Measurements from ENCODE around the gene NKX6-2.

Gene NKX6-2

DNA sequence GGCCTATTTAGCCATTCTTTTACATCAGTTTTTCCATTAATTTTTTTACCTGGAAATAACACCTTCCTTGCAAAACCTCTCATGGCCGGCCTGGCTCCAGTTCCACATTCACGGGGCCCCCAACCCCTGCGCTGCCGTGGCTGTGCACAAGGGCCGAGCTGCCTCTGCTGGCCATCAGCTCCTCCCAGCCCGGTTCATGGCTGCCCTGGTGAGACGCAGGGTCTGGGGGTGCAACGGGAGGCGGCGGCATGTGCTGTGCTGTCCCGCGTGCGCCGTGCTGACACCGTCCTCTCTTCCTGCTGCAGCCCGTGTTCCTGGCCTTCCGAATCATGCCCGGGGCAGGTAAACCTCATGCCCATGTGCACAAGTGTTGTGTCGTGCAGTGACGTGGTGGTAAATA is 4.4 kb downstream of the NKX6-2 start:
- DNase-seq (ENCODE audit: extremely low spot score): no peak
- ChIA-PET POLR2A (no interaction called here), CTCF (no interaction called here)
- TF ChIP-seq SP1 (IDR thresholded peaks at IDR 0.05) (no peak), L3MBTL2 (conservative IDR thresholded peaks at IDR 0.05) (no peak), BHLHE40 (IDR thresholded peaks at IDR 0.05; ENCODE audit: borderline replicate concordance) (no peak), ARNT (IDR thresholded peaks at IDR 0.05) (no peak), NFRKB (IDR thresholded peaks at IDR 0.05) (no peak), CTBP1 (IDR thresholded peaks at IDR 0.05; ENCODE audit: borderline replicate concordance) (no peak), ZNF384 (IDR thresholded peaks at IDR 0.05) (no peak), LEF1 (IDR thresholded peaks at IDR 0.05; ENCODE audit: borderline replicate concordance) (no peak), FOXM1 (IDR thresholded peaks at IDR 0.05; ENCODE audit: borderline replicate concordance) (no peak), HDGF (IDR thresholded peaks at IDR 0.05; ENCODE audit: borderline replicate concordance) (no peak), FOXK2 (IDR thresholded peaks at IDR 0.05) (no peak), TARDBP (IDR thresholded peaks at IDR 0.05) (no peak), ELF4 (IDR thresholded peaks at IDR 0.05) (no peak), SUZ12 (IDR thresholded peaks at IDR 0.05) (no peak), FOXA1 (IDR thresholded peaks at IDR 0.05) (no peak)
- TF ChIP-seq, protein P1, sequence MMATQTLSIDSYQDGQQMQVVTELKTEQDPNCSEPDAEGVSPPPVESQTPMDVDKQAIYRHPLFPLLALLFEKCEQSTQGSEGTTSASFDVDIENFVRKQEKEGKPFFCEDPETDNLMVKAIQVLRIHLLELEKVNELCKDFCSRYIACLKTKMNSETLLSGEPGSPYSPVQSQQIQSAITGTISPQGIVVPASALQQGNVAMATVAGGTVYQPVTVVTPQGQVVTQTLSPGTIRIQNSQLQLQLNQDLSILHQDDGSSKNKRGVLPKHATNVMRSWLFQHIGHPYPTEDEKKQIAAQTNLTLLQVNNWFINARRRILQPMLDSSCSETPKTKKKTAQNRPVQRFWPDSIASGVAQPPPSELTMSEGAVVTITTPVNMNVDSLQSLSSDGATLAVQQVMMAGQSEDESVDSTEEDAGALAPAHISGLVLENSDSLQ (IDR thresholded peaks at IDR 0.05): no peak

GRCh38 chr10:132780356-132780755 is 5.6 kb downstream of the NKX6-2 start:
- CTCF ChIA-PET: no interaction called here
- DNase-seq (ENCODE audit: extremely low spot score): no peak
- TF ChIP-seq SP1 (IDR thresholded peaks at IDR 0.05) (no peak), L3MBTL2 (conservative IDR thresholded peaks at IDR 0.05) (no peak), FOXK2 (IDR thresholded peaks at IDR 0.05) (no peak), LEF1 (IDR thresholded peaks at IDR 0.05; ENCODE audit: borderline replicate concordance) (no peak), CTBP1 (IDR thresholded peaks at IDR 0.05; ENCODE audit: borderline replicate concordance) (no peak), BHLHE40 (IDR thresholded peaks at IDR 0.05; ENCODE audit: borderline replicate concordance) (no peak), NFRKB (IDR thresholded peaks at IDR 0.05) (no peak), ZNF384 (IDR thresholded peaks at IDR 0.05) (no peak), ELF4 (IDR thresholded peaks at IDR 0.05) (no peak), ARNT (IDR thresholded peaks at IDR 0.05) (no peak)
- TF ChIP-seq, protein P1 (IDR thresholded peaks at IDR 0.05): no peak

GRCh38 chr10:132779549-132780294 is 6.2 kb downstream of the NKX6-2 start:
- no peak for DNase-seq (ENCODE audit: extremely low spot score)
- TF ChIP-seq LEF1 (IDR thresholded peaks at IDR 0.05; ENCODE audit: borderline replicate concordance) (no peak), SP1 (IDR thresholded peaks at IDR 0.05) (no peak), FOXA1 (IDR thresholded peaks at IDR 0.05) (no peak)
- ChIA-PET CTCF (no interaction called here), POLR2A (no interaction called here)

More at GRCh38 chr10:132780356-132780755, 5.6 kb downstream of the NKX6-2 start:
- POLR2A ChIA-PET: no interaction called here

DNA sequence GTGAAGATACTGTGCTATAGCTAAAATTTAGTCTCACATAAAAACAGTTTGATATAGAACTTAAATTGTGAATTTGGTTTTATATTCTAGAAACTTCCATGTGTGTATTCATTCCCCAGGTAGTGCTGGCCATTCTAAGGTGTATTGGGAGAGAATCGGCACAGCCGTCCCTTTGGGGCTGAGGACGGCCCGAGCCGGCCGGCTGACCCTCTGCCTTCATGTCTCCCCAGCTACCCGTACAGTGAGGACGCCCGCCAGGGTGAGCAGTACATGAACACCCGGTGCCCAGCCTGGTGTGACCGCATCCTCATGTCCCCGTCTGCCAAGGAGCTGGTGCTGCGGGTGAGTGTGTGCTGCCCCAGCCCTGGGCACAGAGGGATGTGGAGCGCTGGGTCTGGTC is 8.5 kb downstream of the NKX6-2 start:
- POLR2A ChIA-PET: no interaction called here
- CTCF ChIA-PET: no interaction called here

GRCh38 chr10:132776821-132777220 is 9.1 kb downstream of the NKX6-2 start:
- ChIA-PET POLR2A (no interaction called here), CTCF (no interaction called here)
- DNase-seq (ENCODE audit: extremely low spot score): no peak
- TF ChIP-seq, protein P1 (IDR thresholded peaks at IDR 0.05): no peak
- TF ChIP-seq FOXM1 (IDR thresholded peaks at IDR 0.05; ENCODE audit: borderline replicate concordance): no peak
- TF ChIP-seq ARNT (IDR thresholded peaks at IDR 0.05): no peak
- TF ChIP-seq L3MBTL2 (conservative IDR thresholded peaks at IDR 0.05): no peak
- no peak for TF ChIP-seq SP1 (IDR thresholded peaks at IDR 0.05)
- TF ChIP-seq CTBP1 (IDR thresholded peaks at IDR 0.05; ENCODE audit: borderline replicate concordance): no peak
- no peak for TF ChIP-seq TARDBP (IDR thresholded peaks at IDR 0.05)
- TF ChIP-seq NFRKB (IDR thresholded peaks at IDR 0.05): no peak
- no peak for TF ChIP-seq HDGF (IDR thresholded peaks at IDR 0.05; ENCODE audit: borderline replicate concordance)
- TF ChIP-seq LEF1 (IDR thresholded peaks at IDR 0.05; ENCODE audit: borderline replicate concordance): no peak

More for the DNA sequence above, 8.5 kb downstream of the NKX6-2 start:
- no peak for TF ChIP-seq ZNF384 (IDR thresholded peaks at IDR 0.05)
- TF ChIP-seq ARNT (IDR thresholded peaks at IDR 0.05): no peak
- TF ChIP-seq FOXM1 (IDR thresholded peaks at IDR 0.05; ENCODE audit: borderline replicate concordance): no peak
- no peak for DNase-seq (ENCODE audit: extremely low spot score)

- TF ChIP-seq FOXA1 (IDR thresholded peaks at IDR 0.05): no peak
- no peak for TF ChIP-seq TARDBP (IDR thresholded peaks at IDR 0.05)
- TF ChIP-seq SUZ12 (IDR thresholded peaks at IDR 0.05): no peak
- TF ChIP-seq, protein P1 (IDR thresholded peaks at IDR 0.05): no peak
- no peak for DNase-seq (ENCODE audit: extremely low spot score)
- CTCF ChIA-PET: no interaction called here
- POLR2A ChIA-PET: no interaction called here
These were observed 9.8 kb downstream of the NKX6-2 start for GRCh38 chr10:132776186-132776585.

All from HEK293T (cell line).